Upper lobe of left lung (tissue), 4 donors: Measurements from ENCODE around the gene MGST3.

Experiments
- EP300 ChIP-seq, 4 donors: sonication (generic); formaldehyde crosslinking; IDR thresholded peaks; one replicate each; pipeline ENCODE4 v1.5.1; 2017; ENCODE audit warnings: antibody characterized with exemption in 4 of 4, control low read depth in 2 of 4
- POLR2A ChIP-seq, 4 donors: fragments of 450-650 bp; IDR thresholded peaks; one replicate each; pipeline ENCODE4 v1.5.1; 2016 to 2017; ENCODE audit warnings: antibody characterized with exemption in 4 of 4, mild to moderate bottlenecking in 2 of 4
- POLR2AphosphoS5 ChIP-seq, 2 donors: sonication (generic); formaldehyde crosslinking; IDR thresholded peaks; one replicate each; pipeline ENCODE4 v1.5.1; 2017; ENCODE audit warnings: antibody characterized with exemption in 2 of 2
- TF ChIP-seq, protein P1 (sequence below), 6 experiments: fragments of 450-650 bp in 4 of 6; fragments of 200-600 bp in 2 of 6; sonication (generic) in 2 of 6; IDR thresholded peaks; one replicate each; pipeline ENCODE4 v1.5.1; 2016 to 2019; ENCODE audit warnings: antibody characterized with exemption in 6 of 6

DNA sequence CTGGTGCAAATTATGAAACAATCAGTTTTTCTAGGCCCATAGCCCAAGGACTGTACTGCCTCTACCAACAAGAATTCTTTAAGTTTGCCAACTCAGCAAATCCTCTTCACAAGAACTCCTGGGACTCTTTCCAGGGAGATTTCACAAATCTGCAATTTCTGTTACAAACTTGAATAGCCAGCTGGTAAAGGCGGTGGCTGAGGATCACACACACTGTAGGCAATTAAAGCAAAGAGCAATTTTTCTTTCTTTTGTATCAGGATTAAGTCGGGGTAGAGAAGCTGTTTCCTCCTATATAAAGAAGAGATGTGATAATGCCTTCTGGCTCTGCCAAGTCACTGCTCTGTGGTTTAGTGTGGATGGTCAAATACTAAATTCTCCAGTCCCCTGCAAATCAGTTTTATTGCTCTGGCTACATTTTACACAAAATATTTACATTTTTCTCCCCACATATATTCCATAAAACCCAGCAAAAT is 65.6 kb downstream of the MGST3 start:
- TF ChIP-seq, protein P1, sequence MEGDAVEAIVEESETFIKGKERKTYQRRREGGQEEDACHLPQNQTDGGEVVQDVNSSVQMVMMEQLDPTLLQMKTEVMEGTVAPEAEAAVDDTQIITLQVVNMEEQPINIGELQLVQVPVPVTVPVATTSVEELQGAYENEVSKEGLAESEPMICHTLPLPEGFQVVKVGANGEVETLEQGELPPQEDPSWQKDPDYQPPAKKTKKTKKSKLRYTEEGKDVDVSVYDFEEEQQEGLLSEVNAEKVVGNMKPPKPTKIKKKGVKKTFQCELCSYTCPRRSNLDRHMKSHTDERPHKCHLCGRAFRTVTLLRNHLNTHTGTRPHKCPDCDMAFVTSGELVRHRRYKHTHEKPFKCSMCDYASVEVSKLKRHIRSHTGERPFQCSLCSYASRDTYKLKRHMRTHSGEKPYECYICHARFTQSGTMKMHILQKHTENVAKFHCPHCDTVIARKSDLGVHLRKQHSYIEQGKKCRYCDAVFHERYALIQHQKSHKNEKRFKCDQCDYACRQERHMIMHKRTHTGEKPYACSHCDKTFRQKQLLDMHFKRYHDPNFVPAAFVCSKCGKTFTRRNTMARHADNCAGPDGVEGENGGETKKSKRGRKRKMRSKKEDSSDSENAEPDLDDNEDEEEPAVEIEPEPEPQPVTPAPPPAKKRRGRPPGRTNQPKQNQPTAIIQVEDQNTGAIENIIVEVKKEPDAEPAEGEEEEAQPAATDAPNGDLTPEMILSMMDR (IDR thresholded peaks at IDR 0.05): no peak
- TF ChIP-seq EP300 (IDR thresholded peaks at IDR 0.05): no peak
- TF ChIP-seq POLR2AphosphoS5 (IDR thresholded peaks at IDR 0.05): peak in 1 of 2 donors; percentile 9
- TF ChIP-seq POLR2A (IDR thresholded peaks at IDR 0.05): no peak
